Colonic mucosa (tissue), 4 donors: ENCODE measurements around the gene MAGIX. TPM values are rescaled to one million over a fixed set of nuclear protein-coding genes. Genes with fewer than 3 reads are reported as not detected.
"Not testable (repeated sequence)": the region's sequence is repeated elsewhere in the genome, so short reads cannot be mapped to it uniquely, and the experiment has no call there.

Experiments used
- DNase-seq: peaks from one replicate; pipeline ENCODE4 v3.0.0-alpha.2; 2020
- H3K27ac ChIP-seq: fragments of 200-600 bp; one replicate; pipeline ENCODE4 v1.8.0; 2021
- H3K27me3 ChIP-seq: fragments of 200-600 bp; one replicate; pipeline ENCODE4 v1.8.0; 2021
- H3K36me3 ChIP-seq: fragments of 200-600 bp; one replicate; pipeline ENCODE4 v1.8.0; 2021
- H3K4me1 ChIP-seq: fragments of 200-600 bp; one replicate; pipeline ENCODE4 v1.8.0; 2021; ENCODE audit warnings: mild to moderate bottlenecking
- H3K4me3 ChIP-seq: fragments of 200-600 bp; one replicate; pipeline ENCODE4 v1.8.0; 2021
- H3K9ac ChIP-seq, 2 donors: one replicate each; pipeline ENCODE4 v1.7.0; 2013; ENCODE audit warnings: control low read depth in 2 of 2, low read depth in 2 of 2, low read length in 2 of 2
- H3K9me3 ChIP-seq: fragments of 200-600 bp; one replicate; pipeline ENCODE4 v1.8.0; 2021
- CTCF ChIP-seq: fragments of 200-600 bp; IDR thresholded peaks from one replicate; pipeline ENCODE4 v1.8.0; 2022; ENCODE audit warnings: antibody characterized with exemption, mild to moderate bottlenecking
- intact Hi-C: fragments of 100-400 bp; cut with DNase I; formaldehyde crosslinking; loops from one replicate; pipeline ENCODE4 v1.14.1; 2022
- total RNA-seq, 2 donors: library from RNA; stranded (reverse); fragmentation: NEBNext Ultra II Directional in 1 of 2; extraction: Animal tissue kit (Norgen Biotek cat#: 25700) in 1 of 2; gene quantifications; one replicate each; pipeline ENCODE4 v1.2.1, GENCODE V29; 2021
- donor health status: healthy.
- donor health status: DM: no; HTN: no; CAD: no.
- donor health status: DM: no; HTN: no; CAD: no.

MAGIX gene
- total RNA-seq, 2 donors from 2014 or later = 4.3 to 14.7 TPM

- H3K9ac ChIP-seq = no peak overlapping the region
- no peaks in the 10 kb centered on the region for H3K9me3 ChIP-seq
- TF ChIP-seq CTCF = no peak
- no peak overlapping the region for H3K27ac ChIP-seq
- no peak for DNase-seq
- H3K4me1 ChIP-seq = no peaks in the 10 kb centered on the region
- no peaks in the 10 kb centered on the region for H3K36me3 ChIP-seq
- H3K27me3 ChIP-seq = no peaks in the 10 kb centered on the region
- intact Hi-C loops = no loop called here
- no peak overlapping the region for H3K4me3 ChIP-seq
These were observed 15.3 kb upstream of the MAGIX start for GRCh38 chrX:49147282-49147681.

GRCh38 chrX:49147936-49148335, 14.6 kb upstream of the MAGIX start:
- H3K9ac ChIP-seq = no peak overlapping the region
- no peaks in the 10 kb centered on the region for H3K27me3 ChIP-seq
- no peak for TF ChIP-seq CTCF
- intact Hi-C loops = no loop called here
- no peak overlapping the region for H3K4me3 ChIP-seq
- no peaks in the 10 kb centered on the region for H3K36me3 ChIP-seq
- no peaks in the 10 kb centered on the region for H3K9me3 ChIP-seq
- no peaks in the 10 kb centered on the region for H3K4me1 ChIP-seq
- DNase-seq = no peak
- H3K27ac ChIP-seq = no peak overlapping the region

- H3K9me3 ChIP-seq, H3K4me3 ChIP-seq, intact Hi-C loops, H3K36me3 ChIP-seq, H3K9ac ChIP-seq, H3K27me3 ChIP-seq, H3K4me1 ChIP-seq: not testable (repeated sequence)
- DNase-seq = peak; percentile 52
- H3K27ac ChIP-seq = peak overlapping the region; percentile 70
These were observed 14.0 kb upstream of the MAGIX start for GRCh38 chrX:49148390-49149100.

- H3K9ac ChIP-seq, H3K36me3 ChIP-seq, intact Hi-C loops, H3K4me1 ChIP-seq, DNase-seq, H3K27me3 ChIP-seq, H3K4me3 ChIP-seq, H3K9me3 ChIP-seq: not testable (repeated sequence)
- H3K27ac ChIP-seq = peak overlapping the region; percentile 70
These were observed 13.3 kb upstream of the MAGIX start for GRCh38 chrX:49149291-49149690.

- intact Hi-C loops = no loop called here
- no peak for TF ChIP-seq CTCF
- no peaks in the 10 kb centered on the region for H3K4me1 ChIP-seq
These were observed 9.1 kb upstream of the MAGIX start for GRCh38 chrX:49153467-49153866.

GRCh38 chrX:49155243-49155899, 7.2 kb upstream of the MAGIX start:
- intact Hi-C loops = loop anchor here (5.0 kb wide), 1 partner anchor 33 kb away; the partner anchor contains the start of gene GPKOW
- no peaks in the 10 kb centered on the region for H3K36me3 ChIP-seq

More at GRCh38 chrX:49153467-49153866, 9.1 kb upstream of the MAGIX start:
- Histone ChIP-seq H3K36me3 (no peaks in the 10 kb centered on the region), H3K9ac (no peak overlapping the region), H3K27me3 (no peaks in the 10 kb centered on the region), H3K27ac (no peak overlapping the region), H3K9me3 (no peaks in the 10 kb centered on the region), H3K4me3 (no peak overlapping the region)
- no peak for DNase-seq

More at GRCh38 chrX:49155243-49155899, 7.2 kb upstream of the MAGIX start:
- Histone ChIP-seq H3K9ac (peak overlapping the region in 1 of 2 donors; percentile 61), H3K9me3 (no peaks in the 10 kb centered on the region), H3K4me1 (no peaks in the 10 kb centered on the region), H3K27ac (peak overlapping the region; percentile 96), H3K27me3 (no peaks in the 10 kb centered on the region), H3K4me3 (peak overlapping the region; percentile 28)
- TF ChIP-seq CTCF = no peak
- peak; percentile 81 for DNase-seq
